ENCODE data around the gene IGF1.

The IGF1 gene

GRCh38 chr12:102364709-102365108 is 115.7 kb downstream of the IGF1 start (continued):
- TF ChIP-seq ZNF324 (tag by site-specific recombination; IDR thresholded peaks at IDR 0.05) (no peak), ZSCAN23 (tag by site-specific recombination; IDR thresholded peaks at IDR 0.05) (no peak)

- H3K27ac ChIP-seq (ENCODE audit: extremely low read depth, low read depth, low read length) = no peak overlapping the region
- TF ChIP-seq ZNF2 (tag by site-specific recombination; IDR thresholded peaks at IDR 0.05) (no peak), ZNF571 (tag by site-specific recombination; IDR thresholded peaks at IDR 0.05) (no peak), ZNF645 (tag by site-specific recombination; IDR thresholded peaks at IDR 0.05) (no peak), ZNF610 (tag by site-specific recombination; IDR thresholded peaks at IDR 0.05; ENCODE audit: borderline replicate concordance) (no peak), PRDM2 (tag by site-specific recombination; IDR thresholded peaks at IDR 0.05; ENCODE audit: borderline replicate concordance) (no peak), ZNF426 (tag by site-specific recombination; IDR thresholded peaks at IDR 0.05) (no peak), ZNF140 (tag by site-specific recombination; IDR thresholded peaks at IDR 0.05) (no peak), ZBTB10 (tag by site-specific recombination; IDR thresholded peaks at IDR 0.05) (no peak), KLF9 (tag by site-specific recombination; IDR thresholded peaks at IDR 0.05; ENCODE audit: low read depth) (no peak), PRDM4 (tag by site-specific recombination; IDR thresholded peaks at IDR 0.05) (no peak), ZNF555 (tag by site-specific recombination; conservative IDR thresholded peaks at IDR 0.05) (no peak)
- no peaks in the 10 kb centered on the region for H3K4me1 ChIP-seq (ENCODE audit: control insufficient read depth, insufficient read depth, low read length)
- H3K4me3 ChIP-seq (ENCODE audit: low read depth, low read length) = no peak overlapping the region
- no peaks in the 10 kb centered on the region for H3K9me3 ChIP-seq (ENCODE audit: control insufficient read depth, insufficient read depth, low read depth, low read length)
- no peaks in the 10 kb centered on the region for H3K36me3 ChIP-seq (ENCODE audit: control insufficient read depth in 2 of 2, insufficient read depth in 1 of 2, low read length in 2 of 2)
- CTCF ChIA-PET = no interaction called here
- POLR2A ChIA-PET = no interaction called here
Observed at GRCh38 chr12:102356690-102357089, 123.7 kb downstream of the IGF1 start.

All from HEK293 (cell line).